HG03342 (cell line): ENCODE measurements around the gene ADGRG6.

Experiments
- ATAC-seq: cut with Tn5 transposase; IDR thresholded peaks from one replicate; pipeline ENCODE4 v1.9.1; 2021; ENCODE audit warnings: mild to moderate bottlenecking, moderate library complexity; ENCODE audit not compliant: unreplicated experiment

The ADGRG6 gene

GRCh38 chr6:142373268-142374090, 71.7 kb downstream of the ADGRG6 start:
- ATAC-seq, result no peak

- ATAC-seq, result no peak
These were observed 72.4 kb downstream of the ADGRG6 start for GRCh38 chr6:142374091-142374770.

GRCh38 chr6:142374965-142375733, 73.3 kb downstream of the ADGRG6 start:
- no peak for ATAC-seq

GRCh38 chr6:142376115-142376514, 74.3 kb downstream of the ADGRG6 start:
- ATAC-seq, result no peak

- ATAC-seq, result no peak
These were observed 75.1 kb downstream of the ADGRG6 start for GRCh38 chr6:142376800-142377496.

- ATAC-seq, result no peak
These were observed 75.7 kb downstream of the ADGRG6 start for GRCh38 chr6:142377497-142377848.

- no peak for ATAC-seq
These were observed 76.5 kb downstream of the ADGRG6 start for GRCh38 chr6:142378138-142378875.

- ATAC-seq, result no peak
These were observed 78.8 kb downstream of the ADGRG6 start for GRCh38 chr6:142380626-142381025.

GRCh38 chr6:142381181-142381580, 79.4 kb downstream of the ADGRG6 start:
- ATAC-seq, result no peak

GRCh38 chr6:142381845-142382378, 80.1 kb downstream of the ADGRG6 start:
- ATAC-seq, result no peak

- no peak for ATAC-seq
These were observed 82.9 kb downstream of the ADGRG6 start for GRCh38 chr6:142384519-142385254.

- no peak for ATAC-seq
These were observed 83.5 kb downstream of the ADGRG6 start for GRCh38 chr6:142385352-142385751.

GRCh38 chr6:142386657-142387056, 84.8 kb downstream of the ADGRG6 start:
- no peak for ATAC-seq

- peak; percentile 71 for ATAC-seq
These were observed 86.4 kb downstream of the ADGRG6 start for GRCh38 chr6:142387997-142388815.

- ATAC-seq, result no peak
These were observed 93.5 kb downstream of the ADGRG6 start for GRCh38 chr6:142395266-142395665.

GRCh38 chr6:142395768-142396231, 94.0 kb downstream of the ADGRG6 start:
- peak; percentile 93 for ATAC-seq

GRCh38 chr6:142398353-142398752, 96.5 kb downstream of the ADGRG6 start:
- ATAC-seq, result no peak

- no peak for ATAC-seq
These were observed 97.9 kb downstream of the ADGRG6 start for GRCh38 chr6:142399739-142400138.
